H1 (cell line): ENCODE measurements around the gene TTC34. TPM values are rescaled to one million over a fixed set of nuclear protein-coding genes. Genes with fewer than 3 reads are reported as not detected.

Source experiments
- CTCF ChIA-PET: fragments of 300-600 bp; sonication (Branson Sonifier 250); formaldehyde crosslinking; loops from one replicate; lab custom pipeline; 2021; ENCODE audit not compliant: partially characterized antibody; lab: Charles Lee
- POLR2A ChIA-PET: fragments of 300-600 bp; sonication (Branson Sonifier 250); formaldehyde crosslinking; loops from one replicate; lab custom pipeline; 2021; ENCODE audit warnings: inconsistent platforms; ENCODE audit not compliant: partially characterized antibody; lab: Charles Lee
- DNase-seq, 2 experiments: peaks; one replicate each; pipeline versions ENCODE4 v3.0.0 to v3.0.0-alpha.2; 2010 to 2022; ENCODE audit warnings: low spot score in 2 of 2, low read depth in 1 of 2, mixed read lengths in 1 of 2
- FAIRE-seq: peaks from 2 replicates; lab custom pipeline; 2011; peaks lifted over from hg19 to GRCh38; lab: Jason Lieb, UNC
- H2AFZ ChIP-seq: 2 replicates; pipeline ENCODE4 v1.8.1; 2012; ENCODE audit warnings: low read length, inconsistent platforms
- H2AK5ac ChIP-seq: 2 replicates; pipeline ENCODE4 v1.6.1; 2013; ENCODE audit warnings: low read depth, low read length
- H2BK120ac ChIP-seq: replicated peaks from 2 replicates; pipeline ENCODE3; 2013; ENCODE audit warnings: low read depth, low read length, inconsistent platforms
- H2BK12ac ChIP-seq: 2 replicates; pipeline ENCODE4 v1.6.1; 2013; ENCODE audit warnings: low read depth, low read length
- H2BK15ac ChIP-seq: 2 replicates; pipeline ENCODE4 v1.6.1; 2013; ENCODE audit warnings: low read length
- H2BK20ac ChIP-seq: 2 replicates; pipeline ENCODE4 v1.6.1; 2013; ENCODE audit warnings: low read length
- H2BK5ac ChIP-seq: 2 replicates; pipeline ENCODE4 v1.6.1; 2013; ENCODE audit warnings: low read depth, low read length
- H3K14ac ChIP-seq: 2 replicates; pipeline ENCODE4 v1.6.1; 2013; ENCODE audit warnings: inconsistent platforms; ENCODE audit not compliant: insufficient read length
- H3K18ac ChIP-seq: 2 replicates; pipeline ENCODE4 v1.6.1; 2013; ENCODE audit warnings: low read length; ENCODE audit errors: extremely low read depth
- H3K23ac ChIP-seq: 2 replicates; pipeline ENCODE4 v1.6.1; 2013; ENCODE audit warnings: inconsistent platforms; ENCODE audit not compliant: insufficient read length
- H3K23me2 ChIP-seq: 2 replicates; pipeline ENCODE4 v1.6.1; 2013; ENCODE audit warnings: low read depth, low read length
- H3K27ac ChIP-seq: 2 replicates; pipeline ENCODE4 v1.6.1; 2011; ENCODE audit warnings: low read depth, low read length, inconsistent platforms
- H3K27me3 ChIP-seq, 4 experiments: replicated peaks in 1 of 4; 1 replicate in 1 of 4; 2 replicates in 3 of 4; pipeline versions ENCODE4 v1.6.1 to v1.8.1; 2011 to 2013; ENCODE audit warnings: low read length in 3 of 4, mild to moderate bottlenecking in 3 of 4, inconsistent platforms in 2 of 4, mixed read lengths in 2 of 4, moderate library complexity in 1 of 4; ENCODE audit not compliant: control insufficient read depth in 3 of 4, insufficient read depth in 3 of 4; ENCODE audit errors: extremely low read depth in 1 of 4
- H3K36me3 ChIP-seq, 4 experiments: 2 replicates each; pipeline versions ENCODE4 v1.6.1 to v1.8.1; 2011 to 2013; ENCODE audit warnings: mild to moderate bottlenecking in 4 of 4, low read length in 3 of 4, moderate library complexity in 2 of 4, control low read depth in 1 of 4, inconsistent platforms in 1 of 4; ENCODE audit not compliant: insufficient read depth in 4 of 4, control insufficient read depth in 2 of 4
- H3K4ac ChIP-seq: replicated peaks from 2 replicates; pipeline ENCODE3; 2013; ENCODE audit warnings: low read length, low read depth, mixed read lengths, inconsistent platforms; ENCODE audit not compliant: insufficient read length
- H3K4me1 ChIP-seq, 4 experiments: replicated peaks in 1 of 4; 1 replicate in 1 of 4; 2 replicates in 3 of 4; pipeline versions ENCODE4 v1.6.1 to v1.8.1; 2011 to 2013; ENCODE audit warnings: low read length in 3 of 4, inconsistent platforms in 2 of 4, mixed read lengths in 1 of 4; ENCODE audit not compliant: insufficient read depth in 4 of 4, control insufficient read depth in 3 of 4
- H3K4me2 ChIP-seq, 2 experiments: 2 replicates each; pipeline versions ENCODE4 v1.6.1 to v1.8.1; 2011 to 2013; ENCODE audit warnings: low read depth in 2 of 2, low read length in 2 of 2, control low read depth in 1 of 2, inconsistent platforms in 1 of 2, mild to moderate bottlenecking in 1 of 2; ENCODE audit not compliant: insufficient read depth in 1 of 2
- H3K4me3 ChIP-seq, 4 experiments: fragments of 200-600, 300-600 bp in 1 of 4; sonication (generic), shearing (Covaris generic), sonication (Bioruptor Twin) in 1 of 4; 2 replicates each; pipeline versions ENCODE4 v1.5.1 to v1.8.1; 2011 to 2016; ENCODE audit warnings: low read length in 4 of 4, low read depth in 3 of 4, control low read depth in 2 of 4, inconsistent platforms in 2 of 4, mild to moderate bottlenecking in 2 of 4, mixed read lengths in 1 of 4, moderate library complexity in 1 of 4; ENCODE audit not compliant: insufficient read depth in 2 of 4; ENCODE audit errors: extremely low read depth in 1 of 4
- H3K56ac ChIP-seq: replicated peaks from 2 replicates; pipeline ENCODE3; 2013; ENCODE audit warnings: low read depth, mild to moderate bottlenecking, mixed read lengths, low read length, inconsistent platforms; ENCODE audit not compliant: insufficient read length
- H3K79me1 ChIP-seq: 2 replicates; pipeline ENCODE4 v1.6.1; 2013; ENCODE audit warnings: low read depth, low read length, control low read depth
- H3K79me2 ChIP-seq, 2 experiments: 2 replicates each; pipeline versions ENCODE4 v1.6.1 to v1.8.1; 2012 to 2013; ENCODE audit warnings: low read length in 2 of 2, mild to moderate bottlenecking in 2 of 2, inconsistent platforms in 1 of 2; ENCODE audit not compliant: insufficient read depth in 2 of 2, control insufficient read depth in 1 of 2
- H3K9ac ChIP-seq, 4 experiments: replicated peaks in 1 of 4; 1 replicate in 1 of 4; 2 replicates in 3 of 4; pipeline versions ENCODE4 v1.6.1 to v1.8.1; 2011 to 2013; ENCODE audit warnings: low read depth in 3 of 4, low read length in 3 of 4, control low read depth in 2 of 4, mild to moderate bottlenecking in 2 of 4, moderate library complexity in 2 of 4, inconsistent platforms in 1 of 4; ENCODE audit errors: extremely low read depth in 1 of 4
- H3K9me3 ChIP-seq, 2 experiments: 2 replicates each; pipeline versions ENCODE4 v1.6.1 to v1.8.1; 2012 to 2013; ENCODE audit warnings: mild to moderate bottlenecking in 2 of 2, moderate library complexity in 2 of 2, control low read depth in 1 of 2, inconsistent platforms in 1 of 2, low read depth in 1 of 2, low read length in 1 of 2, mixed read lengths in 1 of 2; ENCODE audit not compliant: insufficient read depth in 2 of 2
- H4K20me1 ChIP-seq, 2 experiments: replicated peaks in 1 of 2; 2 replicates each; pipeline versions ENCODE3 to v1.8.1; 2011 to 2013; ENCODE audit warnings: inconsistent platforms in 2 of 2, low read length in 2 of 2, mild to moderate bottlenecking in 1 of 2; ENCODE audit not compliant: insufficient read depth in 2 of 2, control insufficient read depth in 1 of 2
- H4K5ac ChIP-seq: 2 replicates; pipeline ENCODE4 v1.6.1; 2013; ENCODE audit warnings: low read length, low read depth, mixed read lengths, inconsistent platforms; ENCODE audit not compliant: insufficient read length
- H4K8ac ChIP-seq: 2 replicates; pipeline ENCODE4 v1.8.0; 2013; ENCODE audit warnings: mild to moderate bottlenecking, moderate library complexity, low read length, inconsistent platforms; ENCODE audit not compliant: insufficient read depth; ENCODE audit errors: extremely low read depth
- H4K91ac ChIP-seq: replicated peaks from 2 replicates; pipeline ENCODE3; 2013; ENCODE audit warnings: low read length, mixed read lengths, inconsistent platforms; ENCODE audit not compliant: insufficient read length
- JUND ChIP-seq: IDR thresholded peaks from 2 replicates; pipeline ENCODE4 v1.6.1; 2011; ENCODE audit warnings: mild to moderate bottlenecking, improper control_type of control experiment, low read length
- WGBS, 2 experiments: shearing (Covaris generic) in 1 of 2; methylation state at CpG; one replicate each; pipeline versions ENCODE4 v1.1.6 to v1.1.7; 2013 to 2015; ENCODE audit warnings: low lambda C conversion rate in 2 of 2, mixed read lengths in 2 of 2, inconsistent platforms in 1 of 2, low coverage in 1 of 2, missing lambda C conversion rate in 1 of 2; ENCODE audit not compliant: insufficient replicate concordance in 2 of 2, insufficient coverage in 1 of 2, insufficient read length in 1 of 2; ENCODE audit errors: extremely low coverage in 1 of 2, missing lambda C conversion rate in 1 of 2; 5-methylcytosine and 5-hydroxymethylcytosine counted together
- polyA plus RNA-seq, 7 experiments: library from polyadenylated mRNA; depleted of rRNA in 3 of 7; stranded (reverse) in 5 of 7; unstranded in 2 of 7; fragments of >200 nt in 5 of 7; fragments of 200-250 nt in 2 of 7; gene quantifications; 1 replicate in 5 of 7; 2 replicates in 1 of 7; 4 replicates in 1 of 7; pipeline versions ENCODE4 v1.2.1 to v1.2.3, GENCODE V29; 2011 to 2013; ENCODE audit warnings: missing spikeins in 2 of 7, mixed read lengths in 2 of 7
- total RNA-seq: library from RNA; stranded (reverse); fragmentation: NEBNext Ultra II Directional; extraction: Animal tissue kit (Norgen Biotek cat#: 25700); gene quantifications from 2 replicates; pipeline ENCODE4 v1.2.1, GENCODE V29; 2021

The TTC34 gene
- total and polyA plus RNA-seq, 2 of the 8 experiments (the other 6 are each of a cell fraction or from before 2014, with no cell fraction given) = 0.23 to 0.50 TPM

- Histone ChIP-seq H3K23me2 (peaks cover under 1% of the 10 kb centered on the region; the same call in 1 of the 2 replicates), H4K91ac (no peak overlapping the region), H2AFZ (no peak overlapping the region), H3K27ac (no peak overlapping the region), H2BK12ac (no peak overlapping the region), H3K14ac (no peak overlapping the region), H3K56ac (no peak overlapping the region), H2BK20ac (no peak overlapping the region), H3K27me3 (no peaks in the 10 kb centered on the region), H3K79me1 (no peaks in the 10 kb centered on the region), H3K79me2 (no peaks in the 10 kb centered on the region), H2AK5ac (no peak overlapping the region), H2BK5ac (no peak overlapping the region), H2BK120ac (no peak overlapping the region), H3K36me3 (no peaks in the 10 kb centered on the region), H3K4me3 (no peak overlapping the region), H4K8ac (no peak overlapping the region), H3K4ac (no peak overlapping the region), H3K9ac (no peak overlapping the region), H3K23ac (no peak overlapping the region), H2BK15ac (no peak overlapping the region), H3K4me2 (no peak overlapping the region), H3K9me3 (peaks cover 66 to 97% of the 10 kb centered on the region in 2 experiments), H4K20me1 (no peaks in the 10 kb centered on the region), H3K4me1 (no peaks in the 10 kb centered on the region), H4K5ac (no peak overlapping the region), H3K18ac (no peak overlapping the region)
- FAIRE-seq (no peak), DNase-seq (no peak)
- 86% methylated on average over 10 of the region's 10 CpGs; no CpG with 5 or more reads in 1 of the 2 experiments for WGBS, 2 experiments
- TF ChIP-seq JUND = no peak
- ChIA-PET CTCF (no interaction called here), POLR2A (no interaction called here)
These were observed 34.2 kb upstream of the TTC34 start for GRCh38 chr1:2835650-2836159.
